HAP-1 (cell line): ENCODE results near the gene DAPK2.
"Not testable (repeated sequence)": the region's sequence is repeated elsewhere in the genome, so short reads cannot be mapped to it uniquely, and the experiment has no call there.

Source experiments
- DNase-seq, 2 experiments: peaks; one replicate each; pipeline ENCODE4 v3.0.0-alpha.2; 2016 to 2020; ENCODE audit warnings: low spot score in 2 of 2
- H3K27me3 ChIP-seq: fragments of 250-450 bp; sonication (Bioruptor Pico); 2 replicates; pipeline ENCODE4 v1.5.1; 2020; ENCODE audit warnings: low read depth, mild to moderate bottlenecking, moderate library complexity
- H3K36me3 ChIP-seq: fragments of 250-450 bp; sonication (Bioruptor Pico); replicated peaks from 2 replicates; pipeline ENCODE4 v1.5.1; 2020; ENCODE audit warnings: mild to moderate bottlenecking
- H3K4me1 ChIP-seq: fragments of 250-450 bp; sonication (Bioruptor Pico); 2 replicates; pipeline ENCODE4 v1.5.1; 2020; ENCODE audit warnings: mild to moderate bottlenecking
- H3K4me3 ChIP-seq: fragments of 250-450 bp; sonication (Bioruptor Pico); 2 replicates; pipeline ENCODE4 v1.5.1; 2020; ENCODE audit warnings: mild to moderate bottlenecking, moderate library complexity
- H3K9me3 ChIP-seq: fragments of 250-450 bp; sonication (Bioruptor Pico); 2 replicates; pipeline ENCODE4 v1.5.1; 2020; ENCODE audit warnings: mild to moderate bottlenecking, moderate library complexity
- in situ Hi-C: fragments of 300-500 bp; cut with MboI; formaldehyde crosslinking; loops from 3 replicates; pipeline ENCODE4 v1.14.3; 2020; ENCODE audit warnings: low sequenced_read_pairs, inconsistent platforms, mixed read lengths

The DAPK2 gene

GRCh38 chr15:63906266-63906584, 140.1 kb downstream of the DAPK2 start:
- Histone ChIP-seq H3K9me3 (no peaks in the 10 kb centered on the region), H3K4me1 (0 out of 2 replicates have a peak, but pooled peaks cover 5% of the 10 kb centered on the region), H3K4me3 (no peak overlapping the region), H3K27me3 (no peaks in the 10 kb centered on the region), H3K36me3 (no peaks in the 10 kb centered on the region)
- in situ Hi-C loops, result no loop called here
- no peak for DNase-seq

DNA sequence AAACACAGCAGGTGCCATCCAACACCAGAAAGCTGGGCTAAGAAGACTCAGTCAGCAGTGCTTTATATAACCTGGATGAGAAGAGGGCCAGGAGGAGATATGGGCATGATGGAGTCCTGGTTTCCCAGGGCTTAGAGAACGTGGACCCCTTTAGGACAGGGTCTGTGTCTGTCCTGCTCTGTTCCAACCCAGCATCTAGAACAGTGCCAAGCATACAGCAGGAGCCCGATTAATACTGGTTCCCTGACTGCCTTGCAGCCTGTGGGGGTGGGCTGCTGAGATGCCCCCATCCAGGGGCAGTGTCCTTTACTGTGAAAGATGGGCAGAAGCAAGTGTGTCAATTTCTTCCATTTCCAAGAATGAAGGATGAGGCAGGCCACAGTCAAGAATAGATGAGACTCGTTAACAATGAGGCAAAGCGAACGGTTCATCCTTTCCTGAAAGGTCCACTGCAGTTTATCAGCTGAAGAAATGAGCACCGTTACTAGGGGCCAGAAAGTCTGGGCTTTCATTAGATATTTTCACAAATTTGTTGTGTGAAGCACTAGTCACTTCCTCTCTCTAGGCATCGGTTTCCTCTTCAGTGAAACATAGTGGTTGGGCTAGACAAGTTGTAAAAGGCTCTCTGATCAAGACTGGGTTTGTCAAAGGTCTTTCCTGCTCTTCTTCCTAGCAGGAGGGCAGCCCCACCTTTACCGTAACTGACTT, 140.6 kb downstream of the DAPK2 start:
- in situ Hi-C loops, result no loop called here

DNA sequence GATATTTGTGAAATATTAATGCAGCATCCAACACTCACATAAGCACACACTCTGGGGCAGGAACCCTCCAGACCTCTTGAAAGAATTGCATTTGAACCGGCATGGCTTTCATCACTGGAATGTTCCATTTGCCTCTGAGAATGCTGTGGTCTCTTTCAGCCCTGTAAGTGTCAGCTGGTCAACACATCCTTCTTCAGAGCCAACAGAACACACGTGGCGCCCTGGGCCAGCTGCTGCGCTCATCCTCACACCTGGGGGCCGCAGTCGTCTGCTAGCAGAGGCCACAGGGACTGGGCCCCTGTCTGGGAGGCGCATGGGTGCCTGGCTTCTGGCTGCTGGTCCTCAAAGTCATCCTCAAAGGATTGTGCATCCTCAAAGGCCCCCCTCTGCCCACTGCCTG, 141.2 kb downstream of the DAPK2 start:
- H3K27me3 ChIP-seq, result no peaks in the 10 kb centered on the region
- DNase-seq, result no peak
- no peaks in the 10 kb centered on the region for H3K36me3 ChIP-seq
- no peaks in the 10 kb centered on the region for H3K9me3 ChIP-seq
- H3K4me3 ChIP-seq, result no peak overlapping the region
- in situ Hi-C loops, result no loop called here
- 0 out of 2 replicates have a peak, but pooled peaks cover 5% of the 10 kb centered on the region for H3K4me1 ChIP-seq

More for the DNA sequence above, 140.6 kb downstream of the DAPK2 start:
- no peak for DNase-seq
- Histone ChIP-seq H3K4me3 (no peak overlapping the region), H3K9me3 (no peaks in the 10 kb centered on the region), H3K36me3 (no peaks in the 10 kb centered on the region), H3K4me1 (0 out of 2 replicates have a peak, but pooled peaks cover 5% of the 10 kb centered on the region), H3K27me3 (no peaks in the 10 kb centered on the region)

GRCh38 chr15:63904042-63904441, 142.2 kb downstream of the DAPK2 start:
- DNase-seq, result no peak
- in situ Hi-C loops, result no loop called here
- no peak overlapping the region for H3K4me3 ChIP-seq
- 0 out of 2 replicates have a peak, but pooled peaks cover under 1% of the 10 kb centered on the region for H3K4me1 ChIP-seq
- no peaks in the 10 kb centered on the region for H3K27me3 ChIP-seq
- no peaks in the 10 kb centered on the region for H3K9me3 ChIP-seq
- no peaks in the 10 kb centered on the region for H3K36me3 ChIP-seq

GRCh38 chr15:63902671-63903035, 143.6 kb downstream of the DAPK2 start:
- Histone ChIP-seq H3K4me1 (no peaks in the 10 kb centered on the region), H3K36me3 (no peaks in the 10 kb centered on the region), H3K27me3 (no peaks in the 10 kb centered on the region), H3K4me3 (no peak overlapping the region), H3K9me3 (no peaks in the 10 kb centered on the region)
- no peak for DNase-seq
- in situ Hi-C loops, result no loop called here

DNA sequence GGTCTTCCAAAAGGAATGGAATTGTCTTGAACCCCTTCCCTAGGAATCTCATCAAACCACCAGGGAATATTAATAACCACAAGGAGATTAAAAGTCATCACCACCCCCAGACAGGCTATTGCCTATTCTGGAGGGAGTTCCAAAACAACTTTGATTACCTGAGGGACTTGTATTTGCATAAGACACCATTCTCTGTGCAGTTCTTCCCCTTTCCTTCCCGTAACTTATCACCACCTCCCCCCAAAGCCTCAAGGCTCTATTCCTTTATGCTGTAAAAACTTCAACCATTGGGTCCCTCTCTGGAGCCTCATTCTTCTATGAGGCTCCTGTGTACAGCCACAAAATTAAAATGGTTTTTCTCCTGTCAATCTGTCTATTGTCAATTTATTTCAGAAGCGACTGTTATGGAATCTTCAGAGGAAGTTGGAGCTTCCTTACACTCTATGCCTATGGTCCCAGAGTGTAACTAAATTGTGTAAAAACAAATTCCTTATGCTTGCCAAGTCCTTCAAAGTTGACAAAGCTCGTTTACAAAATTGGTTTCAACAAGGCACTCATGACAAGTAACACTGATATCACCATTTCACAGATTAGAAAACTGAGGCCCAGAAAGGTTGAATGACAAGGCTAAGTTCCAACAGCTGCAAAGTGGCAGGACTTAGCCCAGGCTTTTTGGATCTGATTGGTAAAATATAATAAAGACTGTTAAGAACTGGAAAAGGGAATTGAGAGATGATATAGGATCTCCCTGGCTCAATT, 144.2 kb downstream of the DAPK2 start:
- Histone ChIP-seq H3K36me3 (no peaks in the 10 kb centered on the region), H3K9me3 (no peaks in the 10 kb centered on the region), H3K4me3 (no peak overlapping the region), H3K27me3 (no peaks in the 10 kb centered on the region), H3K4me1 (no peaks in the 10 kb centered on the region)
- in situ Hi-C loops, result no loop called here
- DNase-seq, result no peak

GRCh38 chr15:63900306-63900705, 146.0 kb downstream of the DAPK2 start:
- H3K36me3 ChIP-seq, result no peaks in the 10 kb centered on the region
- in situ Hi-C loops, result no loop called here

GRCh38 chr15:63899606-63900005, 146.7 kb downstream of the DAPK2 start:
- H3K9me3 ChIP-seq, DNase-seq, H3K4me1 ChIP-seq, H3K4me3 ChIP-seq, H3K36me3 ChIP-seq, H3K27me3 ChIP-seq: not testable (repeated sequence)
- in situ Hi-C loops, result loop anchor here (25.0 kb wide), 1 partner anchor 137 kb away; no protein-coding TSS in a partner anchor

More at GRCh38 chr15:63900306-63900705, 146.0 kb downstream of the DAPK2 start:
- Histone ChIP-seq H3K9me3 (no peaks in the 10 kb centered on the region), H3K27me3 (no peaks in the 10 kb centered on the region), H3K4me1 (no peaks in the 10 kb centered on the region), H3K4me3 (no peak overlapping the region)
- no peak for DNase-seq

GRCh38 chr15:63899193-63899592, 147.1 kb downstream of the DAPK2 start:
- Histone ChIP-seq H3K4me3 (no peak overlapping the region), H3K27me3 (no peaks in the 10 kb centered on the region), H3K9me3 (no peaks in the 10 kb centered on the region), H3K36me3 (no peaks in the 10 kb centered on the region), H3K4me1 (no peaks in the 10 kb centered on the region)
- in situ Hi-C loops, result loop anchor here (25.0 kb wide), 1 partner anchor 137 kb away; no protein-coding TSS in a partner anchor
- DNase-seq, result no peak

DNA sequence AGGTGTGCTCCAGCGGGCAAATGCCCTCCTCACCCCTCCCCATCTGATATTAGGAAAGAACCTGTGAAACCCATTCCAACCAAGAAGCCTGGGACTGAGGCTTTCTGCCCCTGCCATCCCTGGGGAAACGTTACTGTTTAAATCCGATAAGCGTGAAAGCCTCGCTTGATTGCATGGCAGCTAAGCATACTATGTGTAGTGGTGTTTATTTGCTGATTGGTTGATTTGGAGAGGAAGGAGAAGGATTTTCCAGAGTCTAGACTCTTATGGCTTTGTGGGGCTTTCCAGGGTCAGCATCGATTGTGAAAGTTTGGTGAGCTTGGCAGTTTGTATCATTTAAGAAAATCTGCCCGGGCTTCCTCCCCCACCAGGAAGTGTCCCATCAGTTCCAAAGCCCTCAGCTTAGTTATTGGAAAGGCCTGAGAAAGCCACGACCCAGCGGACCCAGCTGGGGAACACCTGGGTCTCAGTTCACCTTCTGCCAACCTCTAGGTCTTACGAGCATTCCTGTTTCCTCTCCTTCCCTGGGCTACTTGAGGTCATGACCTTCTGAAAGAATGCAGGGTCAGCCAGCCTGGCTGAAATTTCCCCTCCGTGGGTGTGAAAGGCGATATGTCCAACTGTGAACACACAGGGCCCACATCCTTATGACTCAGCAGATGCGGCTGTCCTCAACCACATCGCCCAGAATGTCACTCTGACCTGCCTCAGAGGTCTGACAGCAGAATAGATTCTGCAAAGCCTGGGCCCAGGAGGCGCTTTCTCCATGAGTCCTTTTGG, 149.8 kb downstream of the DAPK2 start:
- no peak for DNase-seq
- no peak overlapping the region for H3K4me3 ChIP-seq
- H3K36me3 ChIP-seq, result no peaks in the 10 kb centered on the region
- no peaks in the 10 kb centered on the region for H3K27me3 ChIP-seq
- in situ Hi-C loops, result loop anchor here (25.0 kb wide), 1 partner anchor 134 kb away; no protein-coding TSS in a partner anchor
- H3K4me1 ChIP-seq, result no peaks in the 10 kb centered on the region
- H3K9me3 ChIP-seq, result no peaks in the 10 kb centered on the region

DNA sequence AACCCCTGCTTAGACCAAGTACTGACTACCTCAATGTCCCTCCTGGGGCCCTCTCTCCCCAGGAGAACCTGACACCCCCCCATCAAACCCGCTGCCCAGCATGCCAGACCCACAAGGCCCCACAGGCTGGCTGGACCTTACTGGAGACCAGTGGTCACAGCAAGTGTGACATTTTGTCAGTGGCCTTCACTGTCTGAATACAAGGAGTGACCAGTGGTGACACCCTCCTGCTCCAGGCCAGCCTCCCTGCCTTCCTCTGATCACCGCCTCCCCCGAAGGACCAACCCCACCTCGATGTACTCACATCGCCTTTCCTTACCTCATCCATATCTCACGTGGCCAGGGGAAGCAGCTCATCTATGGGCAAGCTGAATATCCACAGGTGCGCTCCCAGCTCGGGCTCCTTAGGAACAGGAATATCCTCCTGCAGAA, 150.5 kb downstream of the DAPK2 start:
- Histone ChIP-seq H3K4me1 (no peaks in the 10 kb centered on the region), H3K27me3 (no peaks in the 10 kb centered on the region), H3K4me3 (no peak overlapping the region), H3K36me3 (no peaks in the 10 kb centered on the region), H3K9me3 (no peaks in the 10 kb centered on the region)
- no peak for DNase-seq
- in situ Hi-C loops, result loop anchor here (25.0 kb wide), 1 partner anchor 134 kb away; no protein-coding TSS in a partner anchor

DNA sequence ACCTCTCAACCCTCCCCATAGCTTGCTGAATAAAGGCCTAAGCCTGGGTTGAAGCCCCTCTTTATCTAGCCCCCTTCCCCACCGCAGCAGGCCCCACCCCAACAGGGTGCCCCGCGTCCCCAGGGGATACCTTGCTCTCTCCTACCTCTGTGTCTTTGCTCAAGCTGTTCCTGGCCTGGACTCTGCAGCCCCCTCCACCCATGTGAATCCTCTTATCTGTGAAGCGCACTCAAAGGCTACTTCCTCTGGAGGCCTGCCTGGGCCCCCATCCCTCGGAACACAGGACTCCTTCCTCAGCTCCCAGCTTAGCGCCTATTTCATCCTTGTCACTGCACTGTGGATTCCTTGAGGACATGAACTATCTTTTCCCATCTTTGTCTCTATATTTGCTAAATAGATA, 151.1 kb downstream of the DAPK2 start:
- H3K4me3 ChIP-seq, result no peak overlapping the region
- no peaks in the 10 kb centered on the region for H3K4me1 ChIP-seq
- in situ Hi-C loops, result loop anchor here (25.0 kb wide), 1 partner anchor 133 kb away; no protein-coding TSS in a partner anchor
- H3K9me3 ChIP-seq, result no peaks in the 10 kb centered on the region
- H3K36me3 ChIP-seq, result no peaks in the 10 kb centered on the region
- DNase-seq, result no peak
- H3K27me3 ChIP-seq, result no peaks in the 10 kb centered on the region

GRCh38 chr15:63894662-63894949, 151.7 kb downstream of the DAPK2 start:
- DNase-seq, result no peak
- no peaks in the 10 kb centered on the region for H3K4me1 ChIP-seq
- H3K4me3 ChIP-seq, result no peak overlapping the region
- no peaks in the 10 kb centered on the region for H3K36me3 ChIP-seq
- no peaks in the 10 kb centered on the region for H3K27me3 ChIP-seq
- in situ Hi-C loops, result loop anchor here (25.0 kb wide), 1 partner anchor 132 kb away; no protein-coding TSS in a partner anchor
- H3K9me3 ChIP-seq, result no peaks in the 10 kb centered on the region
